ENCODE results near the gene PPIF.

The PPIF gene

GRCh38 chr10:79379512-79380124, 32.3 kb downstream of the PPIF start:
- Histone ChIP-seq H3K27me3 (ENCODE audit: insufficient read depth, poor library complexity, severe bottlenecking) (no peaks in the 10 kb centered on the region), H3K4me3 (replicated peaks; ENCODE audit: insufficient read depth, low read length) (no peak overlapping the region), H3K27ac (replicated peaks) (no peak overlapping the region)
- no peak for TF ChIP-seq CTCF (IDR thresholded peaks at IDR 0.05; ENCODE audit: insufficient read depth, low read length)
- DNase-seq (ENCODE audit: low read depth in 1 of 2, low spot score in 1 of 2): no peak

- no peak overlapping the region for H3K4me3 ChIP-seq (replicated peaks; ENCODE audit: insufficient read depth, low read length)
- TF ChIP-seq REST (IDR thresholded peaks at IDR 0.05; ENCODE audit: insufficient replicate concordance, low read depth) (no peak), SPI1 (IDR thresholded peaks at IDR 0.05; ENCODE audit: borderline replicate concordance, low read depth) (no peak), POLR2AphosphoS5 (IDR thresholded peaks at IDR 0.05; ENCODE audit: low read depth) (no peak), GABPA (IDR thresholded peaks at IDR 0.05; ENCODE audit: low read depth) (no peak), CTCF (IDR thresholded peaks at IDR 0.05; ENCODE audit: insufficient read depth, low read length) (no peak)
- DNase-seq (ENCODE audit: low read depth in 1 of 2, low spot score in 1 of 2): no peak
- no peak overlapping the region for H3K27ac ChIP-seq (replicated peaks)
- no peaks in the 10 kb centered on the region for H3K27me3 ChIP-seq (ENCODE audit: insufficient read depth, poor library complexity, severe bottlenecking)
Observed at GRCh38 chr10:79380125-79380945, 33.1 kb downstream of the PPIF start.

- Histone ChIP-seq H3K4me3 (replicated peaks; ENCODE audit: insufficient read depth, low read length) (no peak overlapping the region), H3K27ac (replicated peaks) (no peak overlapping the region), H3K27me3 (ENCODE audit: insufficient read depth, poor library complexity, severe bottlenecking) (no peaks in the 10 kb centered on the region)
- no peak for TF ChIP-seq REST (IDR thresholded peaks at IDR 0.05; ENCODE audit: insufficient replicate concordance, low read depth)
- TF ChIP-seq GABPA (IDR thresholded peaks at IDR 0.05; ENCODE audit: low read depth): no peak
- TF ChIP-seq CTCF (IDR thresholded peaks at IDR 0.05; ENCODE audit: insufficient read depth, low read length): no peak
- no peak for TF ChIP-seq POLR2AphosphoS5 (IDR thresholded peaks at IDR 0.05; ENCODE audit: low read depth)
- no peak for TF ChIP-seq SPI1 (IDR thresholded peaks at IDR 0.05; ENCODE audit: borderline replicate concordance, low read depth)
- DNase-seq (ENCODE audit: low read depth in 1 of 2, low spot score in 1 of 2): no peak
Observed at GRCh38 chr10:79380946-79381721, 33.9 kb downstream of the PPIF start.

Data from HL-60 (cell line).